GM12892 (cell line): ENCODE results near the gene VAV1.

ENCODE experiments used
- POLR2A ChIP-seq: IDR thresholded peaks from 2 replicates; pipeline ENCODE4 v1.6.1; 2011; ENCODE audit warnings: low read depth, low read length, control low read depth
- POLR2AphosphoS5 ChIP-seq: IDR thresholded peaks from 2 replicates; pipeline ENCODE4 v1.6.1; 2011; ENCODE audit warnings: low read depth, low read length, control low read depth
- TAF1 ChIP-seq: IDR thresholded peaks from 2 replicates; pipeline ENCODE4 v1.6.1; 2011; ENCODE audit warnings: low read depth, mild to moderate bottlenecking, control low read depth, low read length, borderline replicate concordance

DNA sequence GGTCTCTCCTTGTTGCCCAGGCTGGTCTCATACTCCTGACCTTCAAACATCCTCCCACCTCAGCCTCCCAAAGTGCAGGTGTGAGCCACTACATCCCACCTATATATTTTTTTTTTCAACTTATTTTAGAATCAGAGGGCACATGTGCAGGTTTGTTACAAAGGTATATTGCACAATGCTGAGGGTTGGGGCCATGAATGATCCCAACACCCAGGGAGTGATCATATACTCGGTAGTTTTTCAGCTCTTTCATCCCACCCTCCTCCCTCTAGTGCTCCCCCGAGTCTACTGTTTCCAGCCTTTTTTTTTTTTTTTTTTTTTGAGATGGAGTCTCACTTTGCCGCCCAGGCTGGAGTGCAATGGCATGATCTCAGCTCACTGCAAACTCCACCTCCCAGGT, 76.5 kb downstream of the VAV1 start:
- TF ChIP-seq POLR2A = no peak
- TF ChIP-seq TAF1 = no peak
- TF ChIP-seq POLR2AphosphoS5 = no peak
